Hematopoietic multipotent progenitor cell treated with erythropoietin and hydrocortisone succinate and interleukin-3 and kit ligand, for 4 days (in vitro differentiated cells): ENCODE data around the gene TMED10.

Experiments used
- DNase-seq: peaks from one replicate; pipeline ENCODE4 v3.0.0-alpha.2; 2015

TMED10 gene

GRCh38 chr14:75126679-75127473, 49.5 kb downstream of the TMED10 start, which contains the start of gene NEK9:
NEK9 (minus strand) TSS chr14:75127048; CDS start chr14:75126921, 127 bp downstream.
- peak; percentile 95 for DNase-seq

- peak; percentile 70 for DNase-seq
Observed at GRCh38 chr14:75126121-75126544, 50.3 kb downstream of the TMED10 start.

DNA sequence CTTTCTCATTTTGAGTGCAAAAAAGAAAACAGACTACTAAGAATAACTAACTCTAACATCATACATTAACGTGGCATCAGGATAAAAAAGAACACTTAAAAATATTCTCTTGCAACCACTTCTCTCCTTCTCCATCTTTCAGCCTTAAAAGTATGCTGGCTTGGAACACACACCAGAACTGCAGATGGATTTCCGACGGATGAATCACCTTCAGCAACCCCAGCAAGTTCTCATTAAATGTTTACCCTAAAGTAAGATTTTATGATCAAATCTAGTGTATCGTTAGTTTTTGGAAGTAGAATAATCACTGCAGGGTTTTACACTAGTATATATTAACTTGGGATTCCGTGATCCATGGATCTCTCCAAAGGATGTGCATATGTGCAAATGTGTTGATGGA, 50.8 kb downstream of the TMED10 start:
- DNase-seq = no peak

DNA sequence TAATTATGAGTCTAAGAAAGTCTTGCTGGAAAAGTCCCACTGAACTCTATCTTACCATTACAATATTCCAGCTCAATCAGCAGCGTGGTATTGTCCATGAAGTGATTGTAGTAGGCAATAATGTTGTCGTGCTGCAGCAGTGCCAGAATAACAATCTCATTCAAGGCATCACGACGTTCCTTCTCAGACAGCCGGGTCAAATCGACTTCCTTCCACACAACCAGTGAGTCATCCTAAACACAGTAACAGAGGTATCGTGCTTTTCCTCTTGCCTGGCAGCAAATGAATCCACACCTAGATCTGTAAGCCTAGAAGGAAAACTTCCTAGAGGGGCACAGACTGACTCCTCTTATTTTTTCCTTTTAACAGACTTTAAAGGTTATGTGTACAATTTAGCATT, 52.4 kb downstream of the TMED10 start:
- peak; percentile 79 for DNase-seq

- no peak for DNase-seq
Observed at GRCh38 chr14:75121552-75121951, 54.9 kb downstream of the TMED10 start.

DNA sequence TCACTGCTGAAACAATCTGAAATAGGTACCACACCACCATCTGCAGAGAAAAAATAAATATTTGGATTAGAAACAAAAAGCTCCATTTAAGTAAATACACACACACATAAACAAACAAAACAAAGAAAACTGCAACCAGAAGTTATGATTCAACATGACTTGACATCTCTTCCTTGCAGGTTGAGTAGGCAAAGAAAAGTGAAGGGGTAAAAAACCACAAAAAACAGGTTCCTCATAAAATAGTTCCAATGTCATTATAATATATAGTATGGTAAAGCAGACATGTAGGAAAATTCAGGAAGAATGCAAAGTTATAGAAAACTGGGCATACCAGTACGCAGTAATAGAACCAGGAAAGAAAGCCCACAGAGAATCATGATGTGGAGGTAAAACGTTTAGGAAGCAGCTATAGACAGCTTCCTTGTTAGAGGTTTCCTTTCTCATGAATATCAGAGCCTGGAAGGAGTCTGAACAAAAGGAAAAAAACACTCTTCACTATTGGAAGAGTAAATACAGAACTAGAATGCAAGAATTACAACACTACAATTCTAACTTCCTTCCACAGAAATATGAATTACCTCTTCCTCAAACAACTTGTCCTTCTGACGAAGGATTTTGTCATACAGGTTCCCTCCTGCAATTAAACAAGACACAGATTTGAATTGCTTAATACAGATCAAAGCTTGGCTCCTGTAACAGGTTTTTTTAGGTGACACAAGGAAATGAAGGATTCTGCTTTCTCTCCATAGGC, 55.7 kb downstream of the TMED10 start:
- peak; percentile 22 for DNase-seq

DNA sequence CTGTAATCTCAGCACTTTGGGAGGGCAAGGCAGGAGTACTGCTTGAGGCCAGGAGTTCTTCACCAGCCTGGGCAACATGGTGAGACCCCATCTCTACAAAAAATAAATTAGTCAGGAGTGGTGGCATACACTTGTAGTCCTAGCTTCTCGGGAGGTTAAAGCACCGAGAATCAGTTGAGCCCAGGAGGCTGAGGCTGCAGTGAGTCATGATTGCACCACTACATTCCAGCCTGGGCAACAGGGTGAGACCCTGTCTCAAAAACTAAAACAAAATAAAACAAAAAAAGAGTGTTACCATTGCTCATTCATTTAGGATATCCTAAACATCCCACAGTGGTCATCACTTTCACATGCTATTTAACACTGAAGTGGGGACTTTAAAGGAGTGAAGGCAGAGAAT, 57.4 kb downstream of the TMED10 start:
- no peak for DNase-seq

DNA sequence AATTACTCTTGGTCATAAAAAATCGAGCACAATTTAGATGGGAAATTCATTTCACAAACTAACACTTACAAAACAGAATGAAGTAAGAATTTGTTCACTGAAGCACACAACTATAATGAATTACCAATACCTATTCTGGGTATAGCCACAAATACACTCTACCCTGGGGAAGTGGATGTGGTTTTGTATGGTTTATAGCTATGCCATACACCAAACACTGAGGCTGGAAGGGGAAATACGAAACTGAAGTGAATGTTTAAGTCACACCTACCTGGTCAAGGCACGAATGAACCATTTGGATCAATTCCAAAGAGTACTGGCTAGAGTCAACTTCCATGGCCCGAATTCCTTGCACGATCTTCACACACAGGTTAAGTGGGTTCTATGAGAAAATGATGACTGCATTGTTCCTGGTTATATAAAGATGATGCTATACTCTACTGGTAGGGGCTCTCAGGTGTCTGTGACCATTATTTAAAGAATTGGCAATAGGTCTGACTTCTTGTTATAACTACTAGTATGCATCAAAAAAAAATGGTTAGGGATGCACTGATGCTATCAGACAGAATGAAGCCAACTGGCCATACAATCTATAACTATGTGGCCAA, 62.4 kb downstream of the TMED10 start:
- no peak for DNase-seq

- no peak for DNase-seq
Observed at GRCh38 chr14:75109877-75110276, 66.5 kb downstream of the TMED10 start.

DNA sequence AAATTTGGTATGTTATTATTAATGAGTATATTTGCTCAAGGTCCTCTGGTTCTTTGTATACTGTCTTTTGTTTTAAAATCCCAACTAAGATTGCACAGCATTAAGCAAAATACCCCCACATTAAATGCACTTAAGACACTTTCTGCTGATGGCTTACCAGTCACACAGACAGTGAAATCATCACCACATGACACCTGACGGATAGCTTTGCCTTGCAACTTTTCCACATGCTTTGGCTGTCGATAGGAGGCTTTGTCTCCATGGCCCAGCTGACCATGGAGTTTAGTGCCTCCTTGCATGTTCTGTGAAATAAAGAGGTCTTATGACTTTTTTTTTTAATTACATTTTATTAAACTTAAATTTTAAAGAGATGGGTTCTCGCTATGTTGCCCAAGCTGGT, 69.2 kb downstream of the TMED10 start:
- no peak for DNase-seq

DNA sequence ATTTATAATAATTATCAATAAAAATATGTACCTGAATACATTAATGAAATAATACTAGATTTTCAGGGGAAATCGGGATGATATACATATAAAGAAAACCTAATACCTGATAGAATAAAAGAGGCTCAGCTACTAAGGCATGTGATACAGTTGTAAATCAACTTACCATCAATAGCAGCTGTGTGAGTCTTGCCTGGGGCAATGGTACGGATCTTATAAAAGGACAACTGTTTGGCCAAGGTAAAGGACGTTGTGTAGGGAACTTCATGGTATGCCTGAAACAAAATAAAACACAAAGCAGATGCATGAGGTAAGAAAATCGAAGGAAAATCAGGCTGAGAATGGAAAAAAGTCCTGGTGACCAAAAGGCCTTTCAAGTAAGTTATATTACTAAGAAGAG, 74.9 kb downstream of the TMED10 start:
- DNase-seq = no peak

DNA sequence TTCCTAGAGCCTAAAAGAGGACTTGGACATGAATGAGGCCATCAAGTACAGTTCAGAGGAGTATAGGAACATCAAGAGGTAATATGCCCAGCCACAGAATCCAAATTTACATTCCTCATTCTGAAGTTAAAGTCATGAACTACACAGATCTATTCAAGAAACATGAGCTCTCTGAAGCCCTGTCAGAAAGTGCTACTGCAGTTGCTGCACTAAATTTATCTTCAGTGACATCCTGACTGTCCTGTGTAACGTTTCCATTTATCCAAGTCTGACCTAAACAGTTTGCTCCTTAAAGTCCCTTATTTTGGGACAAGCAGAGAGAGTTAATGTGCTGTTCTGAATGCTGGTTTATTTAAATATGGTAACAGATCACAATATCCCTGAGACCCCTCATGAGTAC, 77.7 kb downstream of the TMED10 start:
- DNase-seq = no peak

GRCh38 chr14:75098212-75098611, 78.2 kb downstream of the TMED10 start:
- no peak for DNase-seq

DNA sequence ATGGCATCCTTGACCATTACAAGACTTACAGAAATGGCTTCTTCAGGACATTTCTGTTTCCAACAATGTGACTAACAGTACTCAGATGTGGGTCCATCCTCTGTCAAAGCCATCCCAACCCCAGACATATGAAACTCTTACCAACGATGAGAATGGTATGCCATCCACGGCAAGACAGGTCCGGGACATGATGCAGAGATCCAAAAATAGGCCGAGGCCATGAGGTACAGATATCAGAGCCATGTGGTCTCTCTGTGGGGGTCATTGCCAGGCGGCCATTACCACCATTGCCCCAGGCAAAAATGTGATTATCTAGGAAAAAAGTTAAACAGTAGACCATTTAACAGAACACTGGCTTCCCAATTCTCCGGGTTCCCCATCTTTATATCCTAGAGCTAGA, 79.5 kb downstream of the TMED10 start:
- DNase-seq = no peak

GRCh38 chr14:75095690-75096089, 80.7 kb downstream of the TMED10 start:
- no peak for DNase-seq

- no peak for DNase-seq
Observed at GRCh38 chr14:75094896-75095295, 81.5 kb downstream of the TMED10 start.

DNA sequence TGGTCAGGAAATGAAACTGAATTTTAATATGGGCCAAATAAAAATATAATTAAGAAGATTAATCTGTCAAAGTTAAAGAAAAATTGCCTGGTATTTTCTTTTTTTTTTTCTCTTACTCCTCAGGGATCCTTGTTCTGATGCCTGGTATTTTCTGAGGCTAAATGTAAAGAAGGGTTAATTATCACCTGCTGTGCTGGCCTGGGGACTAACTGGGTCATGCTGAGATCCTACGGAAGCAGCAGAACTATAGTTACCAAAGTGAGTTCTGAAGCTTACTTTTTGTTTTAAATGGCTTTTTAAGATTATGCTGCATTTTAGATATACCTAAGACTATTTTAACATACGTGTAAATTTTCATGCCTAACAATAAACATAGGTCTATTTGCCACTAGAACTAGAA, 83.7 kb downstream of the TMED10 start:
- DNase-seq = no peak

- no peak for DNase-seq
Observed at GRCh38 chr14:75091251-75091650, 85.2 kb downstream of the TMED10 start.

- DNase-seq = no peak
Observed at GRCh38 chr14:75090353-75090752, 86.1 kb downstream of the TMED10 start.

DNA sequence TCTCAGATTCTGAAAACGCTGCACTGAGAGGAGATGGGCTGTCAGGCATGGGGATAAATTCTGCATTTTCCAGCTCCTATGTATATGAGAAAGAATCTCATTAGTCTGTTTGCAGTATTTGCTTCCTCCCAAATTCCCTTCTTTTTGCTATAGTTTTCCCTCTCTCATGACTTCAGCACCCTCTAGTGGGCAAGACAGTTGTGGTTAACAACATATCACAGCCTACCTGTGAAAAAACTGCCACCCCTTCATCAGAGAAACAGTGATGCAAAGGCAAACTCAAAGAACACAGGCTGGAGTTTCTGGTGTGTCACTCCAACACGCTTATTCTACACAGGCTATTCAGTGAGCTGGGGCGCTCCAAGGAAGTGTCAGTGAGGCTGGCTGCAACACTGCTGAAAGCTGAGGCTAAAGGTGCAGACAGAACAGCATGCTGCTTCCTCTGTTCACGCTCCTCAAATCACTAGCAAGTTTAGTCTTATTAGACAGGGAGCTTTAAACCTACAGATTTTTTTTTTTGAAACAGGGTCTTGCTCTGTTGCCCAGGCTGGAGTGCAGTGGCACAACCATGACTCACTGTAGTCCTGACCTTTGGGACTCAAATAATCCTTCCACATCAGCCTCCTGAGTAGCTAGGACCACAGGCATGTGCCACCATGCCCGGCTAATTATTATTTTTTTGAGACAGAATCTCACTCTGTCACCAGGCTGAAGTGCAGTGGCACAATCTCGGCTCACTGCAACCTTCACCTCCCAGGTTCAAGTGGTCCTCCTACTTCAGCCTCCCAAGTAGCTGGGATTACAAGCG, 87.6 kb downstream of the TMED10 start:
- peak; percentile 78 for DNase-seq

DNA sequence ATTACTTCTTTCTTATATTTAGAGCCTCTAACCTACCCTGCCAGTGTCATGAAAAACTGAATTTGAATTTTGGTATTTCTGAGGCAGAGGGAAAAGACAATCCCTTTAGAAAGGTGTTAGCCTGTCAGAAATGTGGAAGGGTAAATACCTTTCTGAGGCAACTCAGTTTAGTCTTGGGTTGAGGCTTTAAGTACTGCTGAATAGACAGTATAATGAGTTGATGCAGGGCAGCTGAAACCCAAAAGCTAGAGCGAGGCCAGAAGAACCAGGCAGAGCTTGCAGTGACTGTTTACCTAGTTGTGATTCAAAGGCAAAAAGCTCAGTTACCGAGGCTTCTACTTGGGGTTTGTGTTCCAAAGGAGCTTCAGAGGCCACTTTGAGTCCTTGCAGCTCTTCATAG, 88.3 kb downstream of the TMED10 start:
- DNase-seq = no peak

- DNase-seq = no peak
Observed at GRCh38 chr14:75084513-75084912, 91.9 kb downstream of the TMED10 start.

- no peak for DNase-seq
Observed at GRCh38 chr14:75083271-75083670, 93.1 kb downstream of the TMED10 start.
